ENCODE data around the gene CLMP. TPM values are rescaled to one million over a fixed set of nuclear protein-coding genes. Genes with fewer than 3 reads are reported as not detected.
A peak's percentile ranks its signal among the peaks of the same experiment; 100 is the strongest.

CLMP gene, protein sequence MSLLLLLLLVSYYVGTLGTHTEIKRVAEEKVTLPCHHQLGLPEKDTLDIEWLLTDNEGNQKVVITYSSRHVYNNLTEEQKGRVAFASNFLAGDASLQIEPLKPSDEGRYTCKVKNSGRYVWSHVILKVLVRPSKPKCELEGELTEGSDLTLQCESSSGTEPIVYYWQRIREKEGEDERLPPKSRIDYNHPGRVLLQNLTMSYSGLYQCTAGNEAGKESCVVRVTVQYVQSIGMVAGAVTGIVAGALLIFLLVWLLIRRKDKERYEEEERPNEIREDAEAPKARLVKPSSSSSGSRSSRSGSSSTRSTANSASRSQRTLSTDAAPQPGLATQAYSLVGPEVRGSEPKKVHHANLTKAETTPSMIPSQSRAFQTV
- total RNA-seq (1 to 10 TPM in 1 of 2 donors, under 1 TPM in 1; 0.28 to 1.3 TPM), polyA plus RNA-seq (under 1 TPM; 0.12 to 0.42 TPM)

DNA sequence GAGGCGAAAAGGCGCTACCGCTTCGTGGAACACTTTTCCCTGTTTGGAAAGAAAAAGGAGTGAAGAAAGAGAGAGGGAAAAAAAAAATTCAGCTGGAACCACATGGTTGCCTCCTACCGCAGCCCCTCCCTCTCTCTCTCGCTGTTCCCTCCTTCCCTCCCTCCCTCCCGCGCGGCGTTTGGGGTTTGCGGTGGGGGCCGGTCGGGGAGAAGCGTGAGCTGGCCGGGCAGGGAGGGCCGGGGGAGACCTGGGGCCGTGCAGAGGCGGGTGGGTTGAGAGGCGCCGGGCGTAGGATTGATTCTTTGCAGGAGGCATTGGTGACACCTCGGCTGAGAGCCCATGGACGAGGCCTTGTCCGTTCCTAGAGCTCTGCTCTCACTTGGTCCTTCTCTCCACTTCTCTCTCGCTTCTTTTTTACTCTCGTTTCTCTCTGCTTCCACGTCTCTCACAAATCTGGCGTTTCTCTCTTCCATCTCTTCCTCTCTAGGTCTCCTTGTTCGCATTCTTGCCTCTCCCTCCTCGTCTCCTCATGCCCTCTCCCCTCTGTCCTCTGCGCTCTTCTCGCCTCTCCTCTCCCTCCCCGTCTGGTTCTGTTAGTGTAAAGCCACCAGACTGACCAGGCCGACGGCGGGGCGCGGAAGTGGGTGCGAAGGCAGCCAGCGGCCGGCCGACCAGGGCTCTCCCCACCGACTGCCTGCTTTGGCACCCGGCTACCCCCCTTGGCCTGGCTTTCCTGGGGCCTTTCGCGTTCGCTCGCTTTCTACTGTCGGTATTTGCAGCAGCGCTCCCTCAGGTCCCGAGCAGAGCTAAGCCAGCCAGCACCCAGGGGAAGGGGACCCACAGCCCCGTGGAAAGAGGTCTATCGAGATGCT, at the start of gene CLMP:
CLMP (minus strand) TSS at position 61 of the 872 bp plus-strand sequence. CDS start 308 bp downstream, outside the sequence.
- no peak for DNase-seq (ENCODE audit: low spot score)
- H3K27me3 ChIP-seq (ENCODE audit: control insufficient read depth in 4 of 4, insufficient read depth in 4 of 4, low read length in 3 of 4), result peaks cover 2 to 10% (median 6%) of the 10 kb centered on the region in 4 donors

DNA sequence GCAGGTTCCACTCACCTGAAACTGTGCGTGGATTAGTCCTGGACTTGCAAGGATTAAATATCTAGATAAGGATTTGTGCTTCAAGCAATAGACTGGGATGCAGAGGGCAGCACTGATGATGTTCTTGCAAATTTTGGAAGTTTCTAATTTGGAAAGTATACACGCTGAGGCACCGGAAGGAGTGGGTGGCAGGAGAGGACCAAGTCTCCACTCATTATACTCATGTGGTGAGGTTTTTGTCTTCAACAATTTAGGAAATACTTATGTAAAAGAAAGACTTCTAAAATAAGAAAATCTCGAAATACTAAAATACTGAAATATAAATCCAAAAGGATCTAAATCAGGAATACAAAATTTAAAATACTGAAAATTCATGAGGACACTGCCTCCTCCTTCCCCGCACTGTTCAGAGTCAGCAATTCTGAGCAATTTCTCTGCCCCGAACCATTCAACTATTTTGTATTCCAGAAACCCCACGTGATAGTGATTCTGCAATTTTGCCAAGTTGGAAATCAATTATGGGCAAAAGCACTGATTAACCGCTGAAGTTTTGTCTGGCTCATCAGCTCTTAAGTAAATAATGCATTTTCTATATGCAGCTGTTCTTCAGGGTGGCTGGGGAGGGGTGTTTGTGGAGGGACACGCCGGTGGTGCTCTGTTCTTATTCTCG, 47.0 kb upstream of the CLMP start:
- no peaks in the 10 kb centered on the region for H3K9me3 ChIP-seq (ENCODE audit: control insufficient read depth in 4 of 4, low read length in 3 of 4)
- WGBS, result 61% methylated on average over 11 of the region's 11 CpGs
- H3K4me1 ChIP-seq (ENCODE audit: control insufficient read depth in 4 of 4, insufficient read depth in 4 of 4, low read length in 3 of 4), result peaks cover 0 to 2% (median under 1%) of the 10 kb centered on the region in 4 donors
- no peak overlapping the region for H3K27ac ChIP-seq (ENCODE audit: low read depth in 1 of 2, low read length in 2 of 2)
- H3K27me3 ChIP-seq (ENCODE audit: control insufficient read depth in 4 of 4, insufficient read depth in 4 of 4, low read length in 3 of 4), result no peaks in the 10 kb centered on the region
- no peak for DNase-seq (ENCODE audit: low spot score)
- H3K36me3 ChIP-seq (ENCODE audit: control insufficient read depth in 4 of 4, insufficient read depth in 3 of 4, low read depth in 1 of 4, low read length in 3 of 4), result no peaks in the 10 kb centered on the region
- no peak overlapping the region for H3K9ac ChIP-seq (ENCODE audit: low read depth in 1 of 2, low read length in 2 of 2)
- H3K4me3 ChIP-seq (ENCODE audit: low read depth in 1 of 3, low read length in 3 of 3), result no peak overlapping the region
- no peak for TF ChIP-seq RXRA (IDR thresholded peaks at IDR 0.05)
- TF ChIP-seq, protein P1, sequence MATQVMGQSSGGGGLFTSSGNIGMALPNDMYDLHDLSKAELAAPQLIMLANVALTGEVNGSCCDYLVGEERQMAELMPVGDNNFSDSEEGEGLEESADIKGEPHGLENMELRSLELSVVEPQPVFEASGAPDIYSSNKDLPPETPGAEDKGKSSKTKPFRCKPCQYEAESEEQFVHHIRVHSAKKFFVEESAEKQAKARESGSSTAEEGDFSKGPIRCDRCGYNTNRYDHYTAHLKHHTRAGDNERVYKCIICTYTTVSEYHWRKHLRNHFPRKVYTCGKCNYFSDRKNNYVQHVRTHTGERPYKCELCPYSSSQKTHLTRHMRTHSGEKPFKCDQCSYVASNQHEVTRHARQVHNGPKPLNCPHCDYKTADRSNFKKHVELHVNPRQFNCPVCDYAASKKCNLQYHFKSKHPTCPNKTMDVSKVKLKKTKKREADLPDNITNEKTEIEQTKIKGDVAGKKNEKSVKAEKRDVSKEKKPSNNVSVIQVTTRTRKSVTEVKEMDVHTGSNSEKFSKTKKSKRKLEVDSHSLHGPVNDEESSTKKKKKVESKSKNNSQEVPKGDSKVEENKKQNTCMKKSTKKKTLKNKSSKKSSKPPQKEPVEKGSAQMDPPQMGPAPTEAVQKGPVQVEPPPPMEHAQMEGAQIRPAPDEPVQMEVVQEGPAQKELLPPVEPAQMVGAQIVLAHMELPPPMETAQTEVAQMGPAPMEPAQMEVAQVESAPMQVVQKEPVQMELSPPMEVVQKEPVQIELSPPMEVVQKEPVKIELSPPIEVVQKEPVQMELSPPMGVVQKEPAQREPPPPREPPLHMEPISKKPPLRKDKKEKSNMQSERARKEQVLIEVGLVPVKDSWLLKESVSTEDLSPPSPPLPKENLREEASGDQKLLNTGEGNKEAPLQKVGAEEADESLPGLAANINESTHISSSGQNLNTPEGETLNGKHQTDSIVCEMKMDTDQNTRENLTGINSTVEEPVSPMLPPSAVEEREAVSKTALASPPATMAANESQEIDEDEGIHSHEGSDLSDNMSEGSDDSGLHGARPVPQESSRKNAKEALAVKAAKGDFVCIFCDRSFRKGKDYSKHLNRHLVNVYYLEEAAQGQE (IDR thresholded peaks at IDR 0.05), result no peak
- TF ChIP-seq EGR1 (IDR thresholded peaks at IDR 0.05; ENCODE audit: low read depth in 2 of 2), result no peak
- TF ChIP-seq, protein P2, sequence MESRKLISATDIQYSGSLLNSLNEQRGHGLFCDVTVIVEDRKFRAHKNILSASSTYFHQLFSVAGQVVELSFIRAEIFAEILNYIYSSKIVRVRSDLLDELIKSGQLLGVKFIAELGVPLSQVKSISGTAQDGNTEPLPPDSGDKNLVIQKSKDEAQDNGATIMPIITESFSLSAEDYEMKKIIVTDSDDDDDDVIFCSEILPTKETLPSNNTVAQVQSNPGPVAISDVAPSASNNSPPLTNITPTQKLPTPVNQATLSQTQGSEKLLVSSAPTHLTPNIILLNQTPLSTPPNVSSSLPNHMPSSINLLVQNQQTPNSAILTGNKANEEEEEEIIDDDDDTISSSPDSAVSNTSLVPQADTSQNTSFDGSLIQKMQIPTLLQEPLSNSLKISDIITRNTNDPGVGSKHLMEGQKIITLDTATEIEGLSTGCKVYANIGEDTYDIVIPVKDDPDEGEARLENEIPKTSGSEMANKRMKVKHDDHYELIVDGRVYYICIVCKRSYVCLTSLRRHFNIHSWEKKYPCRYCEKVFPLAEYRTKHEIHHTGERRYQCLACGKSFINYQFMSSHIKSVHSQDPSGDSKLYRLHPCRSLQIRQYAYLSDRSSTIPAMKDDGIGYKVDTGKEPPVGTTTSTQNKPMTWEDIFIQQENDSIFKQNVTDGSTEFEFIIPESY (IDR thresholded peaks at IDR 0.05), result no peak
- TF ChIP-seq TAF1 (conservative IDR thresholded peaks at IDR 0.05), result no peak

More for the DNA sequence above, at the start of gene CLMP:
- Histone ChIP-seq H3K36me3 (ENCODE audit: control insufficient read depth in 4 of 4, insufficient read depth in 3 of 4, low read depth in 1 of 4, low read length in 3 of 4) (no peaks in the 10 kb centered on the region), H3K4me1 (ENCODE audit: control insufficient read depth in 4 of 4, insufficient read depth in 4 of 4, low read length in 3 of 4) (peaks cover 0 to 19% (median 5%) of the 10 kb centered on the region in 4 donors), H3K9me3 (ENCODE audit: control insufficient read depth in 4 of 4, low read length in 3 of 4) (no peaks in the 10 kb centered on the region), H3K9ac (ENCODE audit: low read depth in 1 of 2, low read length in 2 of 2) (no peak within 1 kb of the TSS), H3K27ac (ENCODE audit: low read depth in 1 of 2, low read length in 2 of 2) (no peak within 1 kb of the TSS), H3K4me3 (ENCODE audit: low read depth in 1 of 3, low read length in 3 of 3) (peak within 1 kb of the TSS in 2 of 3 donors; percentile 14 to 33)
- WGBS, result 11% methylated on average over 53 of the region's 53 CpGs
- no peak for TF ChIP-seq HNF4A (conservative IDR thresholded peaks at IDR 0.05)
- TF ChIP-seq, protein P3, sequence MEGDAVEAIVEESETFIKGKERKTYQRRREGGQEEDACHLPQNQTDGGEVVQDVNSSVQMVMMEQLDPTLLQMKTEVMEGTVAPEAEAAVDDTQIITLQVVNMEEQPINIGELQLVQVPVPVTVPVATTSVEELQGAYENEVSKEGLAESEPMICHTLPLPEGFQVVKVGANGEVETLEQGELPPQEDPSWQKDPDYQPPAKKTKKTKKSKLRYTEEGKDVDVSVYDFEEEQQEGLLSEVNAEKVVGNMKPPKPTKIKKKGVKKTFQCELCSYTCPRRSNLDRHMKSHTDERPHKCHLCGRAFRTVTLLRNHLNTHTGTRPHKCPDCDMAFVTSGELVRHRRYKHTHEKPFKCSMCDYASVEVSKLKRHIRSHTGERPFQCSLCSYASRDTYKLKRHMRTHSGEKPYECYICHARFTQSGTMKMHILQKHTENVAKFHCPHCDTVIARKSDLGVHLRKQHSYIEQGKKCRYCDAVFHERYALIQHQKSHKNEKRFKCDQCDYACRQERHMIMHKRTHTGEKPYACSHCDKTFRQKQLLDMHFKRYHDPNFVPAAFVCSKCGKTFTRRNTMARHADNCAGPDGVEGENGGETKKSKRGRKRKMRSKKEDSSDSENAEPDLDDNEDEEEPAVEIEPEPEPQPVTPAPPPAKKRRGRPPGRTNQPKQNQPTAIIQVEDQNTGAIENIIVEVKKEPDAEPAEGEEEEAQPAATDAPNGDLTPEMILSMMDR (IDR thresholded peaks at IDR 0.05; ENCODE audit: low read depth, low read length, missing input control), result no peak
- TF ChIP-seq, protein P2 (IDR thresholded peaks at IDR 0.05), result no peak
- no peak for TF ChIP-seq FOXA1 (IDR thresholded peaks at IDR 0.05)
- no peak for TF ChIP-seq TAF1 (conservative IDR thresholded peaks at IDR 0.05)
- no peak for TF ChIP-seq RXRA (IDR thresholded peaks at IDR 0.05)
- TF ChIP-seq SP1 (IDR thresholded peaks at IDR 0.05), result no peak
- TF ChIP-seq, protein P4, sequence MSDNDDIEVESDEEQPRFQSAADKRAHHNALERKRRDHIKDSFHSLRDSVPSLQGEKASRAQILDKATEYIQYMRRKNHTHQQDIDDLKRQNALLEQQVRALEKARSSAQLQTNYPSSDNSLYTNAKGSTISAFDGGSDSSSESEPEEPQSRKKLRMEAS (IDR thresholded peaks at IDR 0.05), result no peak
- TF ChIP-seq FOXA2 (IDR thresholded peaks at IDR 0.05), result no peak
- TF ChIP-seq NR2F2 (IDR thresholded peaks at IDR 0.05), result no peak
- no peak for TF ChIP-seq GABPA (IDR thresholded peaks at IDR 0.05 in 1 of 2, conservative IDR thresholded peaks at IDR 0.05 in 1 of 2)
- no peak for TF ChIP-seq EGR1 (IDR thresholded peaks at IDR 0.05; ENCODE audit: low read depth in 2 of 2)
- TF ChIP-seq, protein P5, sequence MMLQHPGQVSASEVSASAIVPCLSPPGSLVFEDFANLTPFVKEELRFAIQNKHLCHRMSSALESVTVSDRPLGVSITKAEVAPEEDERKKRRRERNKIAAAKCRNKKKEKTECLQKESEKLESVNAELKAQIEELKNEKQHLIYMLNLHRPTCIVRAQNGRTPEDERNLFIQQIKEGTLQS (IDR thresholded peaks at IDR 0.05), result no peak
- TF ChIP-seq HNF4G (IDR thresholded peaks at IDR 0.05), result no peak
- TF ChIP-seq YY1 (IDR thresholded peaks at IDR 0.05), result no peak
